GM23248 (cell line): ENCODE data around the gene SPATA22.

Experiments used
- EZH2 ChIP-seq: fragments of 200-600 bp; sonication (generic); IDR thresholded peaks from 2 replicates; pipeline ENCODE4 v1.6.1; 2018; ENCODE audit warnings: antibody characterized with exemption, mild to moderate bottlenecking; ENCODE audit not compliant: insufficient read depth, poor library complexity, severe bottlenecking
- EZH2phosphoT487 ChIP-seq: fragments of 200-600 bp; sonication (generic); IDR thresholded peaks from 2 replicates; pipeline ENCODE4 v1.6.1; 2018; ENCODE audit warnings: antibody characterized with exemption, moderate library complexity, mild to moderate bottlenecking, low read depth; ENCODE audit not compliant: insufficient read depth

DNA sequence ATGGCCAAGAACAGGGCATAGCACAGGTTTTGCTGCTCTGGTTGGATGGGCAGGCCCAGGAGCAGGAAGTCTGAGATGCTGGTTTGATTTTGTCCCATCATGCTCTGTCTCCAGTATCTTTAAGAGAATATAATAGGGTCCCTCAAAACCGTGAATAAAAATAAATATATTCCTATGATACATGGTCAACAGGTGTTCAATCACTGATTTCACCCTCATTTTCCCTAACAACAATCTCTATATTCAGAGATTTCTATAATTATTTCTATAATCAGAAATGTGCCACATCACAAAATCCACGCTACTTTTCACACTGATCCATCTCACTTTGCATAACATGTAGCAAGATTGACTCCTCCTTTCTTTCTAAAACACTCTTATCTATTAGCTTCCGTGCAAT, 37.9 kb downstream of the SPATA22 start, which contains the start of gene OR1E2:
- no peak for TF ChIP-seq EZH2phosphoT487
- no peak for TF ChIP-seq EZH2
